22Rv1 (cell line): ENCODE measurements around the gene PRDM16.

Experiments used
- H3K27ac ChIP-seq: fragments of 450-650 bp; 2 replicates; pipeline ENCODE4 v1.5.1; 2017
- CTCF ChIP-seq: fragments of 450-650 bp; IDR thresholded peaks from 2 replicates; pipeline ENCODE4 v1.5.1; 2017; ENCODE audit warnings: mild to moderate bottlenecking
- ZFX ChIP-seq: fragments of 450-650 bp; IDR thresholded peaks from 2 replicates; pipeline ENCODE4 v1.6.1; 2017; ENCODE audit warnings: antibody characterized with exemption, borderline replicate concordance

Gene PRDM16

GRCh38 chr1:3485016-3485415, 416.0 kb downstream of the PRDM16 start:
- H3K27ac ChIP-seq, result no peak overlapping the region
- TF ChIP-seq ZFX, result no peak
- TF ChIP-seq CTCF, result no peak
